ENCODE data around the gene RAB5IF. TPM values are rescaled to one million over a fixed set of nuclear protein-coding genes. Genes with fewer than 3 reads are reported as not detected.

The RAB5IF gene
- total and polyA plus RNA-seq, 2 of the 13 experiments (the other 11 are each of a cell fraction or from before 2014, with no cell fraction given): 261 to 305 TPM

DNA sequence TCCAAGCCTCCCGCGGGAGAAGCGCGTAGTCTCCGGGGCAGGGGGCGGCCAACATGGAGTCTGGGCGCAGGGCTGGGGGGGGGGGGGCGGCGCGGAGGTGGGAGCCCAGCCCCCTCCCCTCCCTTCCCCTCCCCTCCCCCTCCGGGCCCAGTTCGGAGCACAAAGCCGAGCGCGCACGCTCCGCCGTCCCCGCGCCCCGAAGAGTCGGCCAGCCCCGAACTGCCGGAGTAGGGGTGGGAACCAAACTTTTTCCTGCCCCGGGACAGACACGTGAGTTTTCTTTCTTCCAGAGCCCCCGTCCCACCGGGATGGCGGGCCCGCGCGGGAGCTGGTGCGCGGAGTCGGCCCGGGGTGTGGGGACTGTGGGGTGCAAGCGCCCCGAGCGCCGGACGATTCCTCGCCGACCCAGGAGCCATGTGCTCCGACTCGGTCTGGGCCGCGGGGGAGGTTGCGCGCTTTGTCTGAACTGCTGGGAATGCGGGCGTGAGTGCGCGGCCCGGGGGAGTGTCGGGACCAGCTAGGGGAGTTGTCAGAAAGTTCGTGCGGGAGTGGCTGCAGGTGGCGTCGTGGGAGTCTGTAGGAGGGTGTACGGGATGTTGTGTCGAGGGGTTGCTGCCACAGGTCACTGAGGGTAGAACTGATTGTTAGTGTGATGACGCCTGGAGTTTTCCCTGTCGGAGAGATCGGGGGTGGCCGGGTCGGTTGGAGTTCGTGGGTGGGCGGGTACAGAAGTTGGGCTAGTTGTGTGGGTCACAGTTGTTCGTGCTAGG is 31.0 kb upstream of the RAB5IF start (continued):
- TF ChIP-seq, protein P1, sequence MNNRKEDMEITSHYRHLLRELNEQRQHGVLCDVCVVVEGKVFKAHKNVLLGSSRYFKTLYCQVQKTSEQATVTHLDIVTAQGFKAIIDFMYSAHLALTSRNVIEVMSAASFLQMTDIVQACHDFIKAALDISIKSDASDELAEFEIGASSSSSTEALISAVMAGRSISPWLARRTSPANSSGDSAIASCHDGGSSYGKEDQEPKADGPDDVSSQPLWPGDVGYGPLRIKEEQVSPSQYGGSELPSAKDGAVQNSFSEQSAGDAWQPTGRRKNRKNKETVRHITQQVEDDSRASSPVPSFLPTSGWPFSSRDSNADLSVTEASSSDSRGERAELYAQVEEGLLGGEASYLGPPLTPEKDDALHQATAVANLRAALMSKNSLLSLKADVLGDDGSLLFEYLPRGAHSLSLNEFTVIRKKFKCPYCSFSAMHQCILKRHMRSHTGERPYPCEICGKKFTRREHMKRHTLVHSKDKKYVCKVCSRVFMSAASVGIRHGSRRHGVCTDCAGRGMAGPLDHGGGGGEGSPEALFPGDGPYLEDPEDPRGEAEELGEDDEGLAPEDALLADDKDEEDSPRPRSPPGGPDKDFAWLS (CRISPR knock-in tag; IDR thresholded peaks at IDR 0.05; ENCODE audit: borderline replicate concordance): no peak
- TF ChIP-seq, protein P2, sequence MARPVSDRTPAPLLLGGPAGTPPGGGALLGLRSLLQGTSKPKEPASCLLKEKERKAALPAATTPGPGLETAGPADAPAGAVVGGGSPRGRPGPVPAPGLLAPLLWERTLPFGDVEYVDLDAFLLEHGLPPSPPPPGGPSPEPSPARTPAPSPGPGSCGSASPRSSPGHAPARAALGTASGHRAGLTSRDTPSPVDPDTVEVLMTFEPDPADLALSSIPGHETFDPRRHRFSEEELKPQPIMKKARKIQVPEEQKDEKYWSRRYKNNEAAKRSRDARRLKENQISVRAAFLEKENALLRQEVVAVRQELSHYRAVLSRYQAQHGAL (CRISPR knock-in tag; IDR thresholded peaks at IDR 0.05; ENCODE audit: not compliant biosample characterization): peak; percentile 42
- TF ChIP-seq MATR3 (CRISPR knock-in tag; IDR thresholded peaks at IDR 0.05) (no peak), TRIM24 (CRISPR knock-in tag; IDR thresholded peaks at IDR 0.05) (no peak), RAD21 (CRISPR knock-in tag; IDR thresholded peaks at IDR 0.05) (peak; percentile 45; the same call in 1 of the 2 replicates), NR2F1 (CRISPR knock-in tag; IDR thresholded peaks at IDR 0.05) (no peak), REPIN1 (CRISPR knock-in tag; IDR thresholded peaks at IDR 0.05; ENCODE audit: borderline replicate concordance, low read depth) (no peak), REXO4 (CRISPR knock-in tag; IDR thresholded peaks at IDR 0.05; ENCODE audit: borderline replicate concordance) (no peak), KDM1A (CRISPR knock-in tag; IDR thresholded peaks at IDR 0.05) (no peak), ESRRA (CRISPR knock-in tag; IDR thresholded peaks at IDR 0.05; ENCODE audit: low read depth) (peak; percentile 55; the same call in 1 of the 2 replicates), NKX3-1 (CRISPR knock-in tag; IDR thresholded peaks at IDR 0.05) (no peak; the same call in 1 of the 2 replicates), ZNF484 (CRISPR knock-in tag; IDR thresholded peaks at IDR 0.05; ENCODE audit: borderline replicate concordance, low read depth) (peak; percentile 51; the same call in 1 of the 2 replicates), ZBTB42 (CRISPR knock-in tag; IDR thresholded peaks at IDR 0.05) (peak; percentile 70; the same call in 1 of the 2 replicates), SP2 (CRISPR knock-in tag; IDR thresholded peaks at IDR 0.05) (peak; percentile 61), ZNF550 (CRISPR knock-in tag; IDR thresholded peaks at IDR 0.05; ENCODE audit: borderline replicate concordance) (peak; percentile 85; the same call in 1 of the 2 replicates), ZNF720 (CRISPR knock-in tag; IDR thresholded peaks at IDR 0.05) (no peak), FOXJ3 (CRISPR knock-in tag; IDR thresholded peaks at IDR 0.05; ENCODE audit: borderline replicate concordance) (no peak), ZNF232 (CRISPR knock-in tag; IDR thresholded peaks at IDR 0.05; ENCODE audit: borderline replicate concordance) (peak; percentile 34)
- TF ChIP-seq, protein P3, sequence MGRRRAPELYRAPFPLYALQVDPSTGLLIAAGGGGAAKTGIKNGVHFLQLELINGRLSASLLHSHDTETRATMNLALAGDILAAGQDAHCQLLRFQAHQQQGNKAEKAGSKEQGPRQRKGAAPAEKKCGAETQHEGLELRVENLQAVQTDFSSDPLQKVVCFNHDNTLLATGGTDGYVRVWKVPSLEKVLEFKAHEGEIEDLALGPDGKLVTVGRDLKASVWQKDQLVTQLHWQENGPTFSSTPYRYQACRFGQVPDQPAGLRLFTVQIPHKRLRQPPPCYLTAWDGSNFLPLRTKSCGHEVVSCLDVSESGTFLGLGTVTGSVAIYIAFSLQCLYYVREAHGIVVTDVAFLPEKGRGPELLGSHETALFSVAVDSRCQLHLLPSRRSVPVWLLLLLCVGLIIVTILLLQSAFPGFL (CRISPR knock-in tag; IDR thresholded peaks at IDR 0.05): no peak
- TF ChIP-seq, protein P4, sequence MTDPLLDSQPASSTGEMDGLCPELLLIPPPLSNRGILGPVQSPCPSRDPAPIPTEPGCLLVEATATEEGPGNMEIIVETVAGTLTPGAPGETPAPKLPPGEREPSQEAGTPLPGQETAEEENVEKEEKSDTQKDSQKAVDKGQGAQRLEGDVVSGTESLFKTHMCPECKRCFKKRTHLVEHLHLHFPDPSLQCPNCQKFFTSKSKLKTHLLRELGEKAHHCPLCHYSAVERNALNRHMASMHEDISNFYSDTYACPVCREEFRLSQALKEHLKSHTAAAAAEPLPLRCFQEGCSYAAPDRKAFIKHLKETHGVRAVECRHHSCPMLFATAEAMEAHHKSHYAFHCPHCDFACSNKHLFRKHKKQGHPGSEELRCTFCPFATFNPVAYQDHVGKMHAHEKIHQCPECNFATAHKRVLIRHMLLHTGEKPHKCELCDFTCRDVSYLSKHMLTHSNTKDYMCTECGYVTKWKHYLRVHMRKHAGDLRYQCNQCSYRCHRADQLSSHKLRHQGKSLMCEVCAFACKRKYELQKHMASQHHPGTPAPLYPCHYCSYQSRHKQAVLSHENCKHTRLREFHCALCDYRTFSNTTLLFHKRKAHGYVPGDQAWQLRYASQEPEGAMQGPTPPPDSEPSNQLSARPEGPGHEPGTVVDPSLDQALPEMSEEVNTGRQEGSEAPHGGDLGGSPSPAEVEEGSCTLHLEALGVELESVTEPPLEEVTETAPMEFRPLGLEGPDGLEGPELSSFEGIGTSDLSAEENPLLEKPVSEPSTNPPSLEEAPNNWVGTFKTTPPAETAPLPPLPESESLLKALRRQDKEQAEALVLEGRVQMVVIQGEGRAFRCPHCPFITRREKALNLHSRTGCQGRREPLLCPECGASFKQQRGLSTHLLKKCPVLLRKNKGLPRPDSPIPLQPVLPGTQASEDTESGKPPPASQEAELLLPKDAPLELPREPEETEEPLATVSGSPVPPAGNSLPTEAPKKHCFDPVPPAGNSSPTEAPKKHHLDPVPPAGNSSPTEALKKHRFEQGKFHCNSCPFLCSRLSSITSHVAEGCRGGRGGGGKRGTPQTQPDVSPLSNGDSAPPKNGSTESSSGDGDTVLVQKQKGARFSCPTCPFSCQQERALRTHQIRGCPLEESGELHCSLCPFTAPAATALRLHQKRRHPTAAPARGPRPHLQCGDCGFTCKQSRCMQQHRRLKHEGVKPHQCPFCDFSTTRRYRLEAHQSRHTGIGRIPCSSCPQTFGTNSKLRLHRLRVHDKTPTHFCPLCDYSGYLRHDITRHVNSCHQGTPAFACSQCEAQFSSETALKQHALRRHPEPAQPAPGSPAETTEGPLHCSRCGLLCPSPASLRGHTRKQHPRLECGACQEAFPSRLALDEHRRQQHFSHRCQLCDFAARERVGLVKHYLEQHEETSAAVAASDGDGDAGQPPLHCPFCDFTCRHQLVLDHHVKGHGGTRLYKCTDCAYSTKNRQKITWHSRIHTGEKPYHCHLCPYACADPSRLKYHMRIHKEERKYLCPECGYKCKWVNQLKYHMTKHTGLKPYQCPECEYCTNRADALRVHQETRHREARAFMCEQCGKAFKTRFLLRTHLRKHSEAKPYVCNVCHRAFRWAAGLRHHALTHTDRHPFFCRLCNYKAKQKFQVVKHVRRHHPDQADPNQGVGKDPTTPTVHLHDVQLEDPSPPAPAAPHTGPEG (CRISPR knock-in tag; IDR thresholded peaks at IDR 0.05): peak; percentile 55; the same call in 1 of the 2 replicates

Measured in HepG2 (cell line).